Osteoblast (primary cell): ENCODE measurements around the gene CASKIN1. TPM values are rescaled to one million over a fixed set of nuclear protein-coding genes. Genes with fewer than 3 reads are reported as not detected.
A peak's percentile ranks its signal among the peaks of the same experiment; 100 is the strongest.

ENCODE experiments used
- DNase-seq: peaks from one replicate; pipeline ENCODE4 v3.0.0; 2011; ENCODE audit warnings: low spot score, mixed read lengths; ENCODE audit not compliant: insufficient read length; ENCODE audit errors: missing footprints
- H2AFZ ChIP-seq: 2 replicates; pipeline ENCODE4 v1.6.0; 2011; ENCODE audit warnings: mild to moderate bottlenecking, low read length
- H3K27ac ChIP-seq: 2 replicates; pipeline ENCODE4 v1.5.1; 2011; ENCODE audit warnings: mild to moderate bottlenecking, low read depth, low read length, moderate library complexity
- H3K27me3 ChIP-seq: 2 replicates; pipeline ENCODE4 v1.6.0; 2012; ENCODE audit warnings: mild to moderate bottlenecking, control low read depth, inconsistent platforms, low read length, moderate library complexity; ENCODE audit not compliant: insufficient read depth
- H3K36me3 ChIP-seq: 2 replicates; pipeline ENCODE4 v1.5.1; 2011; ENCODE audit warnings: mild to moderate bottlenecking, low read length, control low read depth, moderate library complexity; ENCODE audit not compliant: insufficient read depth
- H3K4me1 ChIP-seq: 2 replicates; pipeline ENCODE4 v1.5.1; 2011; ENCODE audit warnings: mild to moderate bottlenecking, low read length, control low read depth, moderate library complexity; ENCODE audit not compliant: insufficient read depth
- H3K4me2 ChIP-seq: 2 replicates; pipeline ENCODE4 v1.6.0; 2011; ENCODE audit warnings: mild to moderate bottlenecking, low read length; ENCODE audit not compliant: insufficient read depth
- H3K4me3 ChIP-seq: fragments of 200-600 bp; sonication (generic); 3 replicates; pipeline ENCODE4 v1.5.1; 2012; ENCODE audit warnings: mild to moderate bottlenecking, low read length, inconsistent platforms; ENCODE audit not compliant: insufficient read depth
- H3K79me2 ChIP-seq: 2 replicates; pipeline ENCODE4 v1.6.0; 2012; ENCODE audit warnings: mild to moderate bottlenecking, low read length, control low read depth, inconsistent platforms; ENCODE audit not compliant: insufficient read depth
- H3K9me3 ChIP-seq: 2 replicates; pipeline ENCODE4 v1.5.1; 2011; ENCODE audit warnings: low read depth, low read length, control low read depth
- H4K20me1 ChIP-seq: 2 replicates; pipeline ENCODE4 v1.6.0; 2012; ENCODE audit warnings: mild to moderate bottlenecking, low read length, control low read depth; ENCODE audit not compliant: insufficient read depth
- total RNA-seq: library from RNA; depleted of rRNA; stranded (reverse); fragments of >200 nt; gene quantifications from 2 replicates; pipeline ENCODE4 v1.2.3, GENCODE V29; 2012
- TF ChIP-seq, protein P1 (sequence below): IDR thresholded peaks from 2 replicates; pipeline ENCODE4 v1.5.1; 2011; ENCODE audit warnings: mild to moderate bottlenecking, low read depth, low read length, moderate library complexity; ENCODE audit errors: extremely low read depth

CASKIN1 gene
- total RNA-seq, 1 donor: not detected

DNA sequence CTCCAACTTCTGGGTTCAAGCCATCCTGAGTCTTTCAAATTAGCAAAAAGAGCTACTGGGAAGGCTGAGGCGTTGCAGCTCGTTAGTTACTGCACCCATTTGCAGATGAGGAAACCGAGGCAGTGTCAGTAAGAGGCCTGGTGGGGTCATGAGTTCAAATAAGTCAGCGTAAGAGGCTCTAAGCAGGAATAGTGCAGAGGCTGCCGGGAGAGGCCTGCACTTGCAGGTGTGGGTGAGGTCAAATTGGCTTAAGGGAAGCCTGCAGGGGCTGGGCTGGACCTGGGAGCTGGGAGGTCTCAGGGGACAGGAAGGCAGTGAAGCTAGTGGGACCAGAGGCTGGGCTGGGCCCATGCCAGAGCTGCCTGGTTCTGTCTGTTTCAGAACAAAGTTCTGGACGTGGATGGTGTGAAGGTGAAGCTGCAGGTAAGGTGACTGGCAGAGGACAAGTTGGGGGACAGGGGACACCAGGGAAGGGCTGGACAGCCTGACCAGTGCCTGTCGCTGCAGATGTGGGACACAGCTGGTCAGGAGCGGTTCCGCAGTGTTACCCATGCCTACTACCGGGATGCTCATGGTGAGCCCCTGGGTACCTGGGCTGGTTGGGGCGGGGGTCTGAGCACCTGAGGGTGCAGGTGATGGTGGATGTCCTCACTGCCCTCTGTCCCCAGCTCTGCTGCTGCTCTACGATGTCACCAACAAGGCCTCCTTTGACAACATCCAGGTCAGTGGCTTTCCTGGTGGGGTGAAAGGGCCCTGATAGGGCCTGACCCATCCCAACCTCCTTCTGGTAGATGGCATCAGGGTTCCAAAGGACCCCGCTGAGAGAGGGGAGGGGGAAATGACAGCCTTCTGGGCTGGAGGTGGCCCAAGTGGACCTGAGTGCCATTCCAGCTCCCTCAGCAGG, 45.0 kb downstream of the CASKIN1 start:
- H3K27me3 ChIP-seq: no peaks in the 10 kb centered on the region
- H3K4me2 ChIP-seq: peak overlapping the region; percentile 41
- peaks cover 34% of the 10 kb centered on the region for H3K36me3 ChIP-seq
- H4K20me1 ChIP-seq: peaks cover 84% of the 10 kb centered on the region
- H3K4me3 ChIP-seq: peak overlapping the region; percentile 27
- no peak overlapping the region for H2AFZ ChIP-seq
- H3K27ac ChIP-seq: peak overlapping the region; percentile 26
- DNase-seq: peak; percentile 86
- no peaks in the 10 kb centered on the region for H3K9me3 ChIP-seq
- peaks cover 54% of the 10 kb centered on the region for H3K79me2 ChIP-seq
- peaks cover 49% of the 10 kb centered on the region for H3K4me1 ChIP-seq
- TF ChIP-seq, protein P1, sequence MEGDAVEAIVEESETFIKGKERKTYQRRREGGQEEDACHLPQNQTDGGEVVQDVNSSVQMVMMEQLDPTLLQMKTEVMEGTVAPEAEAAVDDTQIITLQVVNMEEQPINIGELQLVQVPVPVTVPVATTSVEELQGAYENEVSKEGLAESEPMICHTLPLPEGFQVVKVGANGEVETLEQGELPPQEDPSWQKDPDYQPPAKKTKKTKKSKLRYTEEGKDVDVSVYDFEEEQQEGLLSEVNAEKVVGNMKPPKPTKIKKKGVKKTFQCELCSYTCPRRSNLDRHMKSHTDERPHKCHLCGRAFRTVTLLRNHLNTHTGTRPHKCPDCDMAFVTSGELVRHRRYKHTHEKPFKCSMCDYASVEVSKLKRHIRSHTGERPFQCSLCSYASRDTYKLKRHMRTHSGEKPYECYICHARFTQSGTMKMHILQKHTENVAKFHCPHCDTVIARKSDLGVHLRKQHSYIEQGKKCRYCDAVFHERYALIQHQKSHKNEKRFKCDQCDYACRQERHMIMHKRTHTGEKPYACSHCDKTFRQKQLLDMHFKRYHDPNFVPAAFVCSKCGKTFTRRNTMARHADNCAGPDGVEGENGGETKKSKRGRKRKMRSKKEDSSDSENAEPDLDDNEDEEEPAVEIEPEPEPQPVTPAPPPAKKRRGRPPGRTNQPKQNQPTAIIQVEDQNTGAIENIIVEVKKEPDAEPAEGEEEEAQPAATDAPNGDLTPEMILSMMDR: no peak

DNA sequence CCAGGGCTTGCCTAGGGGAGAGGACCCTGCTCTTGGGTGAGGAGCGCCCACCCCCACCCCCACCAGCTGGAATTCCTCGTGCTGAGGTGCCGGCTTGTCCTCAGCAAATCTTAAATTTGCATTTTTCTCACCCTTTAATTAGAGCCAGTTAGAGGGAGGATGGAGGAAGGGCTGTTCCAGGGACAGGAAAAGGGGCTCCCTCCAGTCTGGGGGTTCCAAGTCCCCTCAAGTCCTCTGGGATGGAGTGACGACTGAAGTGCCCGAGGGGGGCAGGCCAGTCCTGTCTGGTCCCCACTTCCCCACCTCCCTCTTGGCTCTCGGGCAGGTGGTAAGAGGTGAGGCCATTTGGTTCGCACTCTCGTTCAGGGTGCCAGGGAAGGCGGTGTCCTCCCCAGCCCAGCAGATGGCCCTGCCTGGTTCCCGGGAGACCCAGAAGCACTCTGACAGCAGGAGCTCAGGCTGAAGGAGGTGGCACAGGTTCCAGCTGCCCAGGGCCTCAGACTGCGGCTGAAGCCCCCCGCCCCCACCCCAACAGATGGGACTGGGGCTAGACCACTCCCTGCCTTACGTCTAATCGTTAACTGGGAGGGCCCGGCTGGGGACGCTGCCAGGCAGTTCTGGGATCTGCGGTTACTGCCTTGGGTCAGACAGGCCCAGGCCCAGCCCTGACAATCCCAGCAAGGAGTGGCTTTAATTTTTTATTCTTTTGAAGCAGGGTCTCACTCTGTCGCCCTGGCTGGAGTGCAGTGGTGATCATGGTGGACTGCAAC, 45.8 kb downstream of the CASKIN1 start:
- H3K4me3 ChIP-seq: no peak overlapping the region
- H4K20me1 ChIP-seq: peaks cover 83% of the 10 kb centered on the region
- no peak overlapping the region for H2AFZ ChIP-seq
- H3K36me3 ChIP-seq: peaks cover 34% of the 10 kb centered on the region
- H3K4me2 ChIP-seq: peak overlapping the region; percentile 41
- peak overlapping the region; percentile 26 for H3K27ac ChIP-seq
- peak; percentile 93 for DNase-seq
- TF ChIP-seq, protein P1: no peak
- peaks cover 49% of the 10 kb centered on the region for H3K4me1 ChIP-seq
- peaks cover 48% of the 10 kb centered on the region for H3K79me2 ChIP-seq
- H3K27me3 ChIP-seq: no peaks in the 10 kb centered on the region
- H3K9me3 ChIP-seq: no peaks in the 10 kb centered on the region

DNA sequence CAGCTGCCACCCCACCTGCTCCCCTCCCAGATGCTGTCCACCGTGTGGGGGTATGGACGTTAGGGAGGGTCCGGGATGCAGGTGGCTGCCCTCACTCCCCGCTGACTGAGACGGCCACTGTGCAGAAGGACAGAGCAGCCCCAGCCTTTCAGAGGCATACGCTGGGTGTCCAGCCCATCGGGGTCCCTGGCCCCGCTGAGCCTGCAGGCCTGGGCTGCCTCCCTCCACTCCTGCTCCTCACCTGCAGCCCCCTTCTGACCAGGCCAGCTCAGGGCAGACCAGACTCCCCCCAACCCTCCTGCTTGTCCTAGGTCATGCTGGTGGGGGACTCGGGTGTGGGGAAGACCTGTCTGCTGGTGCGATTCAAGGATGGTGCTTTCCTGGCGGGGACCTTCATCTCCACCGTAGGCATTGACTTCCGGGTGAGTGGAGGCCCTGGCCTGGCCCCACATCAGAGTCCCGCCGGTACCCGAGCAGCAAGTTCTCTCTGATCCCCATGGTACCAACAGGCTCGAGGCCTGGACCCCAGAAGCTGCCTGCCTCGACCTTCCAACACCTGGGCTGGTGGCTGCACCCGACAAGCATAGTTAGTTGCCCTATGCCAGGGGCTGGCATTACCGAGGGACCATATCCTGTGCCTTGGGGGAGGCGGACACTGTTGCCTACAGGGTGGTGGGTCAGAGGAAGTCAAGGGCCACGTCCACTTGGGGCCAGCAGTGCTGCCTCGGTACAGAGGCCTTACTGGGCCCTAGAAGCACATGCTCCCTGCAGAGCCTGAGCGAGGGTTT, 46.6 kb downstream of the CASKIN1 start:
- Histone ChIP-seq H3K4me2 (peak overlapping the region; percentile 78), H4K20me1 (peaks cover 83% of the 10 kb centered on the region), H3K9me3 (no peaks in the 10 kb centered on the region), H3K27me3 (no peaks in the 10 kb centered on the region), H3K79me2 (peaks cover 44% of the 10 kb centered on the region), H3K4me1 (peaks cover 49% of the 10 kb centered on the region), H3K4me3 (no peak overlapping the region), H2AFZ (no peak overlapping the region), H3K36me3 (peaks cover 34% of the 10 kb centered on the region), H3K27ac (no peak overlapping the region)
- DNase-seq: peak; percentile 88
- TF ChIP-seq, protein P1: no peak
